ENCODE results near the gene PRIMA1. TPM values are rescaled to one million over a fixed set of nuclear protein-coding genes. Genes with fewer than 3 reads are reported as not detected.

The PRIMA1 gene
- polyA plus RNA-seq, 3 donors, result not detected

DNA sequence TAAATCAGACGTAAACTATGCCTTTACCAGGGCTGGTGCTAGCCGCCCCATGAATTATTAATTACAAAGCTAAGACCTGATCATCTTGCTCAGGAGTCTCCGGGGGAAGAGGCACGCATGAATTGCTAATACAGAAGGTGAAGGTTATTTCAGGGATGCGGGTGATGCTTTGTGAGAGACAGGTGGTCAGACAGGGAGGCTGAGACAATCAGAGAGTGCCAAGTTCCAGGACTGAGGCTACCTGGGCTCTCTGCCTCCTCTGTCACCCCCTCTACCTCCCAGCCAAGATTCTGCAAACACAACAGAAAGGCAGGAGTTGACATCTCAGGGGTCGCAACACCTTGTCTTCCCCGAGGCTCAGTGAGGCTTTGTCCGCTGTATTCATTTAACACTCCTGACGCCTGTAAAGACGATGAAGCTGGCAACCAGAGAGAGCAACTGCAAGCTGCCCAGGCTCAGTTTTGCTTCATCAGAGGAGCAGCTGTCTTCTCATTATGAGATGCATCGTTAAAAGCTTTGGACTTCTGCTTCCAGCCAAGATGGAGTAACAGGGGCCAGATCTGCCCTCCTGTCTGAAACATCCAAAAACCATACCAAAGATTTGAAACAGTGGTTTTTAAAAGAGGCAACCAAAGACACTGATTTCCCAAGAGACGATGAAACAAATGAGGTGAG is 46.6 kb downstream of the PRIMA1 start:
- H3K9me3 ChIP-seq (replicated peaks in 1 of 2; ENCODE audit: control insufficient read depth in 1 of 2, insufficient read depth in 1 of 2, low read length in 2 of 2), result no peaks in the 10 kb centered on the region
- no peaks in the 10 kb centered on the region for H3K27me3 ChIP-seq (ENCODE audit: control insufficient read depth in 2 of 2, insufficient read depth in 2 of 2, low read length in 2 of 2)
- Mint-ChIP-seq H3K9me3 (no peaks in the 10 kb centered on the region), H3K27me3 (ENCODE audit: low read depth in 3 of 3) (peaks cover 2 to 5% (median 5%) of the 10 kb centered on the region in 3 donors), H3K4me1 (no peaks in the 10 kb centered on the region), H3K27ac (no peak overlapping the region), H3K36me3 (no peaks in the 10 kb centered on the region), H3K4me3 (no peak overlapping the region)
- no peak overlapping the region for H3K9ac ChIP-seq (ENCODE audit: insufficient read depth, low read length, poor library complexity, severe bottlenecking)
- H3K4me2 ChIP-seq (replicated peaks; ENCODE audit: extremely low read depth, low read length, poor library complexity, severe bottlenecking), result no peak overlapping the region
- no peak overlapping the region for H3K4me3 ChIP-seq (replicated peaks in 1 of 3; ENCODE audit: low read depth in 2 of 3, low read length in 3 of 3)
- no peak for DNase-seq
- H2AFZ ChIP-seq (ENCODE audit: insufficient read depth, low read depth, low read length, poor library complexity, severe bottlenecking), result no peak overlapping the region
- H3K27ac ChIP-seq (ENCODE audit: low read depth in 1 of 2, low read length in 2 of 2), result no peak overlapping the region
- no peaks in the 10 kb centered on the region for H3K79me2 ChIP-seq (ENCODE audit: insufficient read depth, low read length)
- no peaks in the 10 kb centered on the region for H3K4me1 ChIP-seq (ENCODE audit: control insufficient read depth in 1 of 2, insufficient read depth in 2 of 2, low read length in 2 of 2)
- intact Hi-C loops (cut with micrococcal nuclease), result no loop called here
- H3K36me3 ChIP-seq (replicated peaks in 1 of 2; ENCODE audit: control insufficient read depth in 1 of 2, insufficient read depth in 2 of 2, low read length in 2 of 2), result no peaks in the 10 kb centered on the region
- WGBS (ENCODE audit: insufficient coverage), result 96% methylated on average over 8 of the region's 12 CpGs
- TF ChIP-seq, protein P1, sequence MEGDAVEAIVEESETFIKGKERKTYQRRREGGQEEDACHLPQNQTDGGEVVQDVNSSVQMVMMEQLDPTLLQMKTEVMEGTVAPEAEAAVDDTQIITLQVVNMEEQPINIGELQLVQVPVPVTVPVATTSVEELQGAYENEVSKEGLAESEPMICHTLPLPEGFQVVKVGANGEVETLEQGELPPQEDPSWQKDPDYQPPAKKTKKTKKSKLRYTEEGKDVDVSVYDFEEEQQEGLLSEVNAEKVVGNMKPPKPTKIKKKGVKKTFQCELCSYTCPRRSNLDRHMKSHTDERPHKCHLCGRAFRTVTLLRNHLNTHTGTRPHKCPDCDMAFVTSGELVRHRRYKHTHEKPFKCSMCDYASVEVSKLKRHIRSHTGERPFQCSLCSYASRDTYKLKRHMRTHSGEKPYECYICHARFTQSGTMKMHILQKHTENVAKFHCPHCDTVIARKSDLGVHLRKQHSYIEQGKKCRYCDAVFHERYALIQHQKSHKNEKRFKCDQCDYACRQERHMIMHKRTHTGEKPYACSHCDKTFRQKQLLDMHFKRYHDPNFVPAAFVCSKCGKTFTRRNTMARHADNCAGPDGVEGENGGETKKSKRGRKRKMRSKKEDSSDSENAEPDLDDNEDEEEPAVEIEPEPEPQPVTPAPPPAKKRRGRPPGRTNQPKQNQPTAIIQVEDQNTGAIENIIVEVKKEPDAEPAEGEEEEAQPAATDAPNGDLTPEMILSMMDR (IDR thresholded peaks at IDR 0.05), result no peak
- no peaks in the 10 kb centered on the region for H4K20me1 ChIP-seq (ENCODE audit: insufficient read depth, low read length)

DNA sequence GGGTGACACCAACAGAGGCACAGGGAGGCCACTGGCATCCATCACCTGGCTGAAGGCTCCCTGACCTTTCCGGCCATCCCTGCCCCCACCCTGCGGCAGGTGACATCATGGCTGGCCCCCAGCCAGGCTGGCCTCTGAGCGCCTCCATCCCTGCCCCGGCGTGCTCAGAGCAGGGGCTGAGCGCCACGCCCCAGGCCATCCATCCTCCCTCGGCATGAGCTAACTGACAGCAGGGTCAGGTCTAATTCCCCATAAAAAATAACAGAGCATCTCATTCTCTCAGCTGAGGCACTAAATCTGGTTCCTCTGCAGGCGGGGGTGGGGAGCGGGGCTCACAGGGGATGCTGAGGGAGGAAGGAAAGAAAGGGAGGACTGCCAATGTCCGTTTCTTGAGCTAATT is 50.7 kb downstream of the PRIMA1 start:
- Histone ChIP-seq H3K27ac (ENCODE audit: low read depth in 1 of 2, low read length in 2 of 2) (no peak overlapping the region), H4K20me1 (ENCODE audit: insufficient read depth, low read length) (no peaks in the 10 kb centered on the region), H3K27me3 (ENCODE audit: control insufficient read depth in 2 of 2, insufficient read depth in 2 of 2, low read length in 2 of 2) (no peaks in the 10 kb centered on the region), H3K36me3 (replicated peaks in 1 of 2; ENCODE audit: control insufficient read depth in 1 of 2, insufficient read depth in 2 of 2, low read length in 2 of 2) (no peaks in the 10 kb centered on the region), H3K4me1 (ENCODE audit: control insufficient read depth in 1 of 2, insufficient read depth in 2 of 2, low read length in 2 of 2) (no peaks in the 10 kb centered on the region), H3K9me3 (replicated peaks in 1 of 2; ENCODE audit: control insufficient read depth in 1 of 2, insufficient read depth in 1 of 2, low read length in 2 of 2) (no peaks in the 10 kb centered on the region), H3K4me2 (replicated peaks; ENCODE audit: extremely low read depth, low read length, poor library complexity, severe bottlenecking) (no peak overlapping the region), H2AFZ (ENCODE audit: insufficient read depth, low read depth, low read length, poor library complexity, severe bottlenecking) (no peak overlapping the region), H3K4me3 (replicated peaks in 1 of 3; ENCODE audit: low read depth in 2 of 3, low read length in 3 of 3) (no peak overlapping the region), H3K9ac (ENCODE audit: insufficient read depth, low read length, poor library complexity, severe bottlenecking) (no peak overlapping the region), H3K79me2 (ENCODE audit: insufficient read depth, low read length) (no peaks in the 10 kb centered on the region)
- TF ChIP-seq, protein P1 (IDR thresholded peaks at IDR 0.05), result no peak
- Mint-ChIP-seq H3K4me3 (no peak overlapping the region), H3K27ac (no peak overlapping the region), H3K27me3 (ENCODE audit: low read depth in 3 of 3) (peaks cover 3 to 5% (median 4%) of the 10 kb centered on the region in 3 donors), H3K4me1 (no peaks in the 10 kb centered on the region), H3K9me3 (peaks cover 0 to 2% (median 0%) of the 10 kb centered on the region in 7 donors), H3K36me3 (no peaks in the 10 kb centered on the region)
- WGBS (ENCODE audit: insufficient coverage), result 92% methylated on average over 9 of the region's 11 CpGs
- intact Hi-C loops (cut with micrococcal nuclease), result no loop called here
- DNase-seq, result no peak
